OCI-LY3 (cell line): Measurements from ENCODE around the gene MFN2.

Experiments used
- H2AFZ ChIP-seq: fragments of 200-600, 300-600 bp; shearing (Covaris generic); 2 replicates; pipeline ENCODE4 v1.6.0; 2014; ENCODE audit warnings: antibody characterized with exemption, low read depth, low read length
- H3K27ac ChIP-seq: fragments of 200-600, 300-600 bp; sonication (generic); 2 replicates; pipeline ENCODE4 v1.5.1; 2014; ENCODE audit warnings: mild to moderate bottlenecking, low read length, moderate library complexity, mixed read lengths
- H3K27me3 ChIP-seq: fragments of 200-600, 300-600 bp; sonication (generic); 2 replicates; pipeline ENCODE4 v1.6.1; 2014; ENCODE audit warnings: low read depth, low read length, mixed read lengths
- H3K36me3 ChIP-seq: fragments of 200-600, 300-600 bp; sonication (generic); replicated peaks from 2 replicates; pipeline ENCODE3; 2014; ENCODE audit warnings: low read depth, low read length, mixed read lengths
- H3K4me1 ChIP-seq: fragments of 300-600, 200-600 bp; sonication (generic); 2 replicates; pipeline ENCODE4 v1.6.1; 2014; ENCODE audit warnings: low read length, mixed read lengths
- H3K4me2 ChIP-seq: fragments of 200-600, 300-600 bp; sonication (generic); 2 replicates; pipeline ENCODE4 v1.6.1; 2014; ENCODE audit warnings: low read length, mixed read lengths
- H3K4me3 ChIP-seq: fragments of 300-600, 200-600 bp; sonication (generic); 2 replicates; pipeline ENCODE4 v1.5.1; 2014; ENCODE audit warnings: antibody characterized with exemption, mild to moderate bottlenecking, low read length, moderate library complexity
- H3K79me2 ChIP-seq: fragments of 300-600, 200-600 bp; shearing (Covaris generic); 2 replicates; pipeline ENCODE4 v1.6.1; 2014; ENCODE audit warnings: mild to moderate bottlenecking, low read length, mixed read lengths
- H3K9ac ChIP-seq: fragments of 300-600, 200-600 bp; shearing (Covaris generic); 2 replicates; pipeline ENCODE4 v1.6.0; 2014; ENCODE audit warnings: mild to moderate bottlenecking, low read length, moderate library complexity
- H3K9me3 ChIP-seq: fragments of 200-600, 300-600 bp; shearing (Covaris generic); 2 replicates; pipeline ENCODE4 v1.6.1; 2014; ENCODE audit warnings: low read length, mixed read lengths; ENCODE audit not compliant: insufficient read depth
- H4K20me1 ChIP-seq: fragments of 200-600, 300-600 bp; sonication (generic); 2 replicates; pipeline ENCODE4 v1.6.1; 2016; ENCODE audit warnings: low read length, mixed read lengths; ENCODE audit not compliant: insufficient read depth
- EZH2phosphoT487 ChIP-seq: fragments of 200-600 bp; shearing (Covaris generic); IDR thresholded peaks from 2 replicates; pipeline ENCODE4 v1.6.1; 2018; ENCODE audit warnings: antibody characterized with exemption, mixed run types, low read depth
- TF ChIP-seq, protein P1 (sequence below): fragments of 200-600, 300-600 bp; sonication (generic); IDR thresholded peaks from 2 replicates; pipeline ENCODE4 v1.5.1; 2014; ENCODE audit warnings: antibody characterized with exemption, low read length, low read depth

Gene MFN2

DNA sequence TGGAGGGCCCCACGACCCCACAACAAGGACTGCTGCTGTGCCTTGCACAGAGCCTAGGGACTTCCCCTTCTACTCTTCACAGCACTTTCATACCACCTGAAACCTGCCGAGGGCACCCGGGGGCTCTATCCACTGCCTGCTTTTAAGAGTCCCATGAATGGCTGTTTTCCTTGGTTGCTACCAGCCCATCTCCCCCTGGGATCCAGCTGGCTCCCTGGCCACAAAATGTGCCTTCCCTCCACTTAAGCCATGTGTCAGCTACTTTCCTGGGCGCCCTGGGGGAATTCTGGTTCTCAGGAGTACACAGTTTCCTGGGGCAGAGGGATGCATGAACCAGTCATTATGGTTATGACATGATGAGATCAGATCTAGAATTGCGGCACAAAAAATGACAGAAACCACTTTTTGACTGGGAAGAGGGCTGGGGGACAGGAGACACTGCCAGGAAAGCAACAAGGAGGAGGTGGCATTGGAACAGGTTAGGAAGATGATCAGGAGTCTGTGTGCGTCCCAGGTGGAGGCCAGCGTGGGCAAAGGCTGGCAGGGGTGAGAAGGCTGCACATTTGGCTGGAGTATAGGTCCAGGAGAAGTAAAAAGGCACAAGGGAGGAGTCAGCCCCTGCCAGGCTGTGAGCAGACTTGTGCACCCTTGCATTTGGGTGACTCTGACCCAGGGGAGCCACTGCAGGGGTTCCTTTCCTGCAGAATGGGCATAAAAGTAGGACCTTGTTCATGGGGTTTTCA, 79.6 kb downstream of the MFN2 start:
- Histone ChIP-seq H3K4me1 (peaks cover 39% of the 10 kb centered on the region), H2AFZ (no peak overlapping the region), H3K9ac (no peak overlapping the region), H3K27ac (no peak overlapping the region), H3K79me2 (no peaks in the 10 kb centered on the region), H4K20me1 (no peaks in the 10 kb centered on the region), H3K4me2 (peak overlapping the region; percentile 32), H3K27me3 (peaks cover 53% of the 10 kb centered on the region), H3K4me3 (0 out of 2 replicates have a peak overlapping the region, but pooled peaks have one; percentile 1), H3K9me3 (0 out of 2 replicates have a peak, but pooled peaks cover 3% of the 10 kb centered on the region), H3K36me3 (no peaks in the 10 kb centered on the region)
- TF ChIP-seq, protein P1, sequence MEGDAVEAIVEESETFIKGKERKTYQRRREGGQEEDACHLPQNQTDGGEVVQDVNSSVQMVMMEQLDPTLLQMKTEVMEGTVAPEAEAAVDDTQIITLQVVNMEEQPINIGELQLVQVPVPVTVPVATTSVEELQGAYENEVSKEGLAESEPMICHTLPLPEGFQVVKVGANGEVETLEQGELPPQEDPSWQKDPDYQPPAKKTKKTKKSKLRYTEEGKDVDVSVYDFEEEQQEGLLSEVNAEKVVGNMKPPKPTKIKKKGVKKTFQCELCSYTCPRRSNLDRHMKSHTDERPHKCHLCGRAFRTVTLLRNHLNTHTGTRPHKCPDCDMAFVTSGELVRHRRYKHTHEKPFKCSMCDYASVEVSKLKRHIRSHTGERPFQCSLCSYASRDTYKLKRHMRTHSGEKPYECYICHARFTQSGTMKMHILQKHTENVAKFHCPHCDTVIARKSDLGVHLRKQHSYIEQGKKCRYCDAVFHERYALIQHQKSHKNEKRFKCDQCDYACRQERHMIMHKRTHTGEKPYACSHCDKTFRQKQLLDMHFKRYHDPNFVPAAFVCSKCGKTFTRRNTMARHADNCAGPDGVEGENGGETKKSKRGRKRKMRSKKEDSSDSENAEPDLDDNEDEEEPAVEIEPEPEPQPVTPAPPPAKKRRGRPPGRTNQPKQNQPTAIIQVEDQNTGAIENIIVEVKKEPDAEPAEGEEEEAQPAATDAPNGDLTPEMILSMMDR: peak; percentile 15; the same call in 1 of the 2 replicates
- no peak for TF ChIP-seq EZH2phosphoT487

DNA sequence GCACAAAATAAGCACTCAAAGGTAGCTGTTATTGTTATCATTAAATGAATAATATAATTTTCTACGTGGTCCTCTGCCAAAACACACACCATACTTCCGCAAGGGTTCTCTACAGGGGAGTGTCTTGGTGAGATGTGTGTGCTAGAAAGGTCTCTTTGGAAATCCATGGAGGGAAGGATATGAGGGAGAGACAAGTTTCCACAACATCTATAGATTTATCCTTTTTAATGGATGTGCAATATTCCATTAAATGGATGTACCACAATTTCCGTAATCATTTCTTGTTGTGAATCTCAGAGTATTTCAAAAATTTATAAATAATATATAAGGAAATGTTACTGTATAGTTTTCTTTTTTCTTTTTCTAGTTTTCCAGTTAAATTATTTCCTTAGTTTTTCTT, 80.3 kb downstream of the MFN2 start:
- H4K20me1 ChIP-seq: no peaks in the 10 kb centered on the region
- peaks cover 33% of the 10 kb centered on the region for H3K4me1 ChIP-seq
- H3K4me3 ChIP-seq: no peak overlapping the region
- no peak for TF ChIP-seq EZH2phosphoT487
- peaks cover 52% of the 10 kb centered on the region for H3K27me3 ChIP-seq
- no peak overlapping the region for H3K4me2 ChIP-seq
- H3K27ac ChIP-seq: no peak overlapping the region
- 0 out of 2 replicates have a peak, but pooled peaks cover 3% of the 10 kb centered on the region for H3K9me3 ChIP-seq
- no peak overlapping the region for H2AFZ ChIP-seq
- H3K9ac ChIP-seq: no peak overlapping the region
- H3K36me3 ChIP-seq: no peaks in the 10 kb centered on the region
- H3K79me2 ChIP-seq: no peaks in the 10 kb centered on the region
